LHCN-M2 (cell line): ENCODE data around the gene ZNF222. TPM values are rescaled to one million over a fixed set of nuclear protein-coding genes. Genes with fewer than 3 reads are reported as not detected.

ENCODE experiments used
- DNase-seq: peaks from one replicate; pipeline ENCODE4 v3.0.0-alpha.2; 2012; ENCODE audit warnings: low read depth
- polyA plus RNA-seq: library from polyadenylated mRNA; unstranded; fragments of >200 nt; gene quantifications from one replicate; pipeline ENCODE4 v1.2.1, GENCODE V29; 2012; ENCODE audit warnings: missing spikeins
- total RNA-seq: library from RNA; depleted of rRNA; stranded (reverse); fragments of >200 nt; gene quantifications from 2 replicates; pipeline ENCODE4 v1.2.3, GENCODE V29; 2014; rRNA removed

The ZNF222 gene
- total RNA-seq = 3.8 and 5.7 TPM in 2 replicates
- polyA plus RNA-seq = 2.7 TPM

DNA sequence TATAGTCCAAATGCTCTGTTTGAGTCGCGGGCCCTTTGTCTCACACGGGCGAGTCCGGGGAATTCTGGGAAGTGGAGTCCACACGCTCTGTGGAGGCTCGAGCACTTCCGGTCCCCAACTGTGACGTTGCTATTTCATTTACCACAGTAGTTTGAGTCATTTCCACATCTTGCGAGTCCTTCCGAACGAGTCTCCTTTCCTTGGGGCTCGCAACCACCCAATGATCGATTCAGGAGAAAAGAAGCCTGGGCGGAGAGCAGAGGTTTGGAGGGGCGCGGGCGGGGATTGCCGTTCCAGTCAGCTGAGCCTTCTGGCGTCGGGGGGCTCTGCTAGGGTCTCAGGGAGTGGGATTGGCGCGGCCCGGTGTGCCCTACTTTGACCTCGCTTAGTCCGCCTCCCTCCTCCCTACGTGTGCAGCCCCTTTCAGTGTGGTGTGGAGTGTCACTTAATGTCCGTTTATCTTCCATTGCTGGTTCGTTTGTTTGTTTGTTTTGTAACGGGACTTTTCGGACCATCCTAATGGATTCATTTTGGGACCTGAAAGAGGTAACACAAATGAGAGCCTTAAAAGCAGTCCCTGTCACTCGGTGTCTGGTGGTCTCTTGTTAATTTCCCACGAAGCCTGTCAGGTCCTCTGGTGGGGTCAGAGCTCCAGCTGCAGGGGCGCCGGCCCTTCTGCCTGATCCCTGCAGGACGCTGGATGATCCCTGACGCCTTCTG is at the start of gene ZNF222:
TSS of gene ZNF222 (plus strand) at position 163 of the 720 bp plus-strand sequence. CDS start at position 221, 58 bp downstream.
- peak; percentile 92 for DNase-seq

DNA sequence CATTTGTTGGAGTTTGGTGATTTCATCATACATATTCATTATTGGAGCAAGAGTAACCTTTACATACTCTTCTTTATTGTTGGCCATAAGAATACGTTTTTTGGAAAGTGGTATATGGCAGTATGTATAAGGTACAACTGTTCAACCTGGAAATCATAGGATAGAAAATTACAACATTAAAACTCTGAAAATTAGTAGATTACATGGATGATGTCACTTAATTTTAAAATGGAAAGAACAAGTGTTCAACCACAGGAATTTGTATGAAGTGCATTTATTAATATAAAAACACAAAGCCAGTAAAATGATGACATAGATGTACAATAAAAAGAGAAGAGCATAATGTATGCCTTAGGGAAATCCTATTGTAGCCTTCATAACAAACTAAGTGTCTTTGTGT is 48.4 kb upstream of the ZNF222 start:
- DNase-seq = no peak

DNA sequence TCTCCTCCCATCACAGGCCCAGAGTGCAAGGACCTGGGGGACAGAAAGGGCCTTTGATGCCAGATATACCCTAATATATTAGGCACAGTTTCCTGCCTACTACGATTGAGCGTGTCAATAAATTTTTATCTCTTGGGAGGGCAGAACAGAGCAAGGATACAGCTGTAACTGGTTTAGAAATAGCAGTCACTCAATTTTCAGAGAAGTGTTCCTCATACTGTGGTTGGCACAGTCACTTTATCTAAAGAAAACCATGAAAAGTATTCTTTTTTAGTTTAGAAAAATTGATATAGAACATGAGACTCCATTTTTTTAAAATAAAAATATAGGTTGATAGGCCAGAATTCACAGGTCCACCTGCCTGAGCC is 41.7 kb upstream of the ZNF222 start:
- DNase-seq = no peak

DNA sequence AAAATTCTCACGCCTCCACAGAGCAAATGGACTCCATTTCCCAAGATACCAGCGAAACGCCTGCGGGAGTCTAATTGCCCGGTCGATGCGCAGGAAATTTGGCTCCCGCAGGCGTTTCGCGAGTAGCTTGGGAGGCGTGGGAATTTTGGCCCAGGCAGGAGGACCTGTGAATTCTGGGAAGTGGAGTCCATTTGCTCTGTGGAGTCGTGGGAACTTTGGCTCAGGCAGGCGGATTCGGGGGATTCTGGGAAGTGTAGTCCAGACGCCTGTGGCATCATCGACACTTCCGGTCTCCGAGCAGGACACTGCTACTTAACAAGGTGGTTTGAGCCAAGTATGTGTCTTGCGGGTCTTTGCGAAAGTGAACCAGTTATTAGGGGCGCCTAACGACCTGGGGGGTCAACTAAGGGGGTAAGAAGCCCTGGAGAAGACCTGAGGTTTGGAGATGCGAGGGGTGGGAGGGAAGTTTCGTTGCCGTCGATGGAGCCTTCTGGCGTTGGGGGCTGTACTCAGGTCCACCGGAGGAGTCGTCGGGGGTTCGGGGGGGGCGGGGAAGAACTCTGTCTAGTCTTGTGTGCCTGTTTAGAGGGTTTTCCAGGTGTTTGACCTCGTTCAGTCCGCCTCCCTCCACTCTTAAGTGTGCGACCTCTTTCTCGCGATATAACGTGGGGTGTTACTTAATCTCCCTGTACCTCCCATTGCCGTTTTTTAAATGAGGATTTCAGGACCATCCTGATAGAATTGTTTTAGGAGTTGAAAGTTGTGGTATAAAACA is 41.1 kb upstream of the ZNF222 start, which contains the start of gene ZNF155:
TSS of gene ZNF155 (plus strand) at position 277 of the 775 bp plus-strand sequence. CDS start 4,356 bp downstream, outside the sequence.
- peak; percentile 97 for DNase-seq

DNA sequence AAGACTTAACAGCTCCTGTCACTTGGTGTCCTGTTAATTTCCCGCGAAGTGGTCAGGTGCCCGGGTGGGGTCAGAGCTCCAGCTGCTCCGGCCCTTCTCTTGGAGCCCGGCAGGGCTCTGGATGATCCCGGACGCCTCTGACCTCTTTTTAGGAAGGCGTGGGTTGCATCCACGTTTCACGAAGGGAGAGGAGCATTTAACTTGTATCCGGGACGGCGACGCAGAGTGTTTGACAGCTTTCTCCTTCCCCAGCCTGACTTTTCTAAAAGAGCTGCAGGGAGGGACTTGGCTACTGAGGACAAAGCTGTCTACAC is 40.5 kb upstream of the ZNF222 start:
- DNase-seq = no peak

DNA sequence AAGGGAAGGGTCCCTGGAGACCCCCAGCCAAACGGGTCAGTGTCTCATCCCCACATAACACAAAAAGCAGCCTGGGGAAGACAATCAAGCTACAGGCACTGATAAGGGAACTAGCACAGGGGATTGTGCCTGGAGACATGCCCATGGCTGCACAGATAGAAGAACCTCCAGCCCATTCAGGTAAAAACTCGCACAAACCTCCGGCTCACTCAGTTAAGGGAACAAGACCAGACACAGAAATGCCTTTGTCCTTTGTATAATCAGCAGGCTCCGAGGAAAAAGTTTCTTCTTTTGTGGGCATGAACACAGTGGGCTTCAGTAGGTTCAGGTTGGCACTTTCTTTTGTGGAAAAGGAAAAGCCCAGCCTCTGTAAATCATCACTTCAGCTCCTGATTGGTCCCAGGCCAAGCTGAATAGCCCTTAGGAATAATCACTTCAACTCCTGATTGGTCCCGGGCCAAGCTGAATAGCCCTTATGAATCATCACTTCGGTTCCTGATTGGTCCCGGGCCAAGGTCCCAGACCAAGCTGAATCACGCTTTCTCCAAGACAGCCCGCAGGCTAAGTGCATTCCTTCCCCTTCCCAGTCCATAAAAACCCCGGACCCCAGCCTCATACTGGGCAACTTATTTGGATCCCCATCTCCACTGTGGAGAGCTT is 27.4 kb upstream of the ZNF222 start:
- peak; percentile 8 for DNase-seq

DNA sequence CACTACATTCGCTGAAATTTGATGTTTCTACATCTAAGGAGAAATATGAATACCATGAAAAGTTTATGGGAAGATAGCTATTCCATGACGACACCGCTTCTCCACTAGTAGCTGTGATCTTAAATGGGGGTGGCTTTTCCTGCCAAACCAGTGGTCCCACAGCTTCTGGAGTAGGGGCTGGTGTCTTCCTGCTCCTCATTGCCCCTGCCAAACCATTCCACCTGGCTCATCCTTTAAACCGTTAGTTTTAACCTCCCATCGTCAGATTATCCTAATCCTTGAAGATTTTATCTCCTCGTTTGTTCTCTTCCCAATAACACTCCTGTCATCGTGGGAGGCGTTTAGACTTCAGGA is 23.0 kb upstream of the ZNF222 start:
- no peak for DNase-seq

DNA sequence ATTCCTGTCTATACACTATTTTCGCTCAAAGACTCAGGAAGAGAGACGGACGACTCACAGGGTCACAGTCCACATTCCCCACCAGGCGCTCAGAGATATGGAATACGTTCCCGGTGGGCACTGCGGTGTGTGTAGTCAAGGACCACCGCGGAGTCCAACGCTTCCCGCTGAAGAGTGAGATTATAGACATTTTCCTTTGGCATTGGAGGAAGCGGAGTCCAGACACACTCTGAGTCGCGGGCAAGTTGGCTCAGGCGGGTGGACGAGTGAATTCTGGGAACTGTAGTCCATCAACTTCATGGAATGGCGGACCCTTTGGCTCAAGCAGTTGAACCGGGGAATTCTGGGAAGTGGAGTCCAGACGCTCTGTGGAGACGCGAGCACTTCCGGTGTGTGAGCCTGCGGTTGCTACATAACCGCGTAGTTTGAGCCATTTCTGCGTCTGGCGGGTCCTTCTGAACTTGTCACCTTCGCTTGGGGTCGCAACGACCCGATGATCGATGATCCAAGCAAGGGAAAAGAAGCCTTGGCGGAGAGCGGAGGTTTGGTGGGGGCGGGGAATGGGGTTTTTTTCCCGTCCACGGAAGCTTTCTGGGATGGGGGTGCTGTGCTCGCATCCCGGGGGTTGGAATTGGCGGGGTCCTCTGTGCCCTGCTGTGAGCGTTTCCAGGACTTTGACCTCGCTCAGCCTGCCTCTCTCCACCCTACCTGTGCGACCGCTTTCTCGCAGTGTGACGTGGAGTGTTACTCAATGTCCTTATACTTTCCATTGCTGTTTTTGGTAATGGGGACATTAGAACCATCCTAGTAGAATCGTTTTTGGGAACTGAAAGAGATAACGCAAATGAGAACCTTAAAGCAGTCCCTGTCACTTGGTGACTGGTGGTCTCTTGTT is 22.4 kb upstream of the ZNF222 start, which contains the start of gene ZNF230:
TSS of gene ZNF230 (plus strand) at position 392 of the 895 bp plus-strand sequence. CDS start 4,122 bp downstream, outside the sequence.
- peak; percentile 93 for DNase-seq

DNA sequence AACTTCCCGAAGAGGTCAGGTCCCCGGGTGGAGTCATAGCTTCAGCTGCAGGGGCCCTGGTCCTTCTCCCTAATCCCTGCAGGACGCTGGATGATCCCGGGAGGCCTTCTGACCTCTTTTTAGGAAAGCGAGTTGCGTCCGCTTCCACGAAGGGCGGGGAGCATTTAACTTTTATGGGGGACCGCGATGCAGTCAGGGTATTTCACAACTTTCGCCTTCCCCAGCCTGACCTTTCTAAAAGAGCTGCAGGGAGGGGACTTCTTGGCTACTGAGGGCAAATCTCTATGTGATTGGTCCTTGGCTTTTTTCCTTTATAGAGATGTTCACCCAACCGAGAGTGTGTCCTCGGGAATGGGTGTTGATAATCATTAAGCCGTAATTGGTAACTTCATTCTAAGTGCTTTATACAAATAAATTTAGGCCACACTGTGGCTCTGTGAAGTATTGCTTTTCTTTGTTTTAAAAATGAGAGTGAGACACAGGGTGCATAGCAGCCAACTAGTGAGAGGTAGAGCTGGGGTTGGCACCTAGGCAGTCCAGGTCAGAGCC is 21.6 kb upstream of the ZNF222 start:
- no peak for DNase-seq

DNA sequence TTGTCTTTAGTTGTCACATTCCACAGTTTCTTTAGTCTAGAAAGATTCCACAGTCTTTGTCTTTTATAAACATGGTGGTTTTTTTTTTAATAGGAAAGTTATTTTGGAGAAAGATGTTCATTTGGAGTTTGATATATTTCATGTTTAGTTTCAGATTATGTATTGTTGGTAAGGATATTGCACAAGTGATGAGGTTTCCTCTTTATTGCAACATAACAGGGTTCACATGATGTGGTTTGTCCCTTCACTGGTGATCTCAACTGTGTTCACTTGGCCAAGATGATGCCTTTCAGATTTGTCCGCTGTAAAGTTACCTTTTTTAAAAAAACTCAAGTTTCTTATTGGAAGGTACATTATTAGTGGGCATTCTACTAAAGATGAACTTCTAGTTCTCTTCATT is 19.2 kb upstream of the ZNF222 start:
- no peak for DNase-seq

DNA sequence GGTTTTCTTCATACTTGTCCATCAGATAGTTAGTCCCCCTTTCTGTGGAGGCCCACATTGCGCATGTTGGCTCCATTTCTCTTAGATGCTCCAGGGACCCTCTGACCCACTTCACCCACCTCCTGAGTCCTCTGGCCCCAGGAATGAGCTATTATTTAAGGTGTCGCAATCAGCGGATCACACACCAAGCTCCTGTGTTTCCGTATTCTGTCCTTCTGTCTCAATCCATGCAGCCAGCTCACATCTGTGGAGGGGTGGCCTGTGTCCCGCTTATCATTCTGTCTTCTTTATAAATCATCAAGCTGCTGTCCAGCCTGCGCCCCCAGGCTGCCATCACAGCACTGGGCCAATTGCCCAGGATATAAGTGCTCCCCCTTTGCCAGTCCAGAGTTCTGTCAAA is 17.7 kb upstream of the ZNF222 start:
- DNase-seq = no peak

DNA sequence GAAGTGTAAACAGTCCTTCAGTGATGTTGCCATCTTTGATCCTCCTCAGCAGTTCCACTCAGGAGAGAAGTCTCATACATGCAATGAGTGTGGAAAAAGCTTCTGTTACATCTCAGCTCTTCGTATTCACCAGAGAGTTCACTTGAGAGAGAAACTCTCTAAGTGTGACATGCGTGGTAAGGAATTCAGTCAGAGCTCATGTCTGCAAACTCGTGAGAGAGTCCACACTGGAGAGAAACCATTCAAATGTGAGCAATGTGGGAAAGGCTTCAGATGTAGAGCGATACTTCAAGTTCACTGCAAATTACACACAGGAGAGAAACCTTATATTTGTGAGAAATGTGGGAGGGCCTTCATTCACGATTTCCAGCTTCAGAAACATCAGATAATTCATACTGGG is 14.7 kb upstream of the ZNF222 start:
- DNase-seq = no peak

DNA sequence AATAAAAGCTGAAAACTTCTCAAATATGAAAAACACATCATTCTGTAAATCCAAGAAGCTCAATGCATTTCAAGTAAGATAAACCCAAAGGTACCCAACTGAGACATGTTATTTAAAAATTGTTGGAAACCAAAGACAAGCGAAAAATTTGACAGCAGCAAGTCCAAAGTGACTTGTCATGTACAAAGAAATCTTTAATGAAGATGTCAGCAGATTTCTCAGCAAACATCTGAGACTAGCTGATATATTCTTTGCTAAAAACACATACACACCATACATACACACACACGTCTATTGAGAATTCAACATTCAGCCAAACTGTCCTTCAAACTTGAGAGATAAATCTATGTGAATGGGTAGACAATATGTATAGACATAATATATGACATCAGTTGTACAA is 5.7 kb upstream of the ZNF222 start:
- no peak for DNase-seq

DNA sequence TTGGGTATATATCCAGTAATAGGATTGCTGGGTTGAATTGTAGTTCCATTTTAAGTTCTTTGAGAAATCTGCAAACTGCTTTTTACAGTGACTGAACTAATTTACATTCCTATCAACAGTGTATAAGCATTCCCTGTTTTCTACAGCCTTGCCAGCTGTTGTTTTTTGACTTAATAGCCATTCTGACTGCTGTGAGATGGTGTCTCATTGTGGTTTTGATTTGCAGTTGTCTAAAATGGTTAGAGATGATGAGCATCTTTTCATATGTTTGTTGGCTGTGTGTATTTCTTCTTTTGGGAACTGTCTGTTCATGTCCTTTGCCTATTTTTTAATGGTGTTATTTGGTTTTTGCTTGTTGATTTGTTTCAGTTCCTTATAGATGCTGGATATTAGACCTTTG is 4.0 kb upstream of the ZNF222 start:
- peak; percentile 54 for DNase-seq

DNA sequence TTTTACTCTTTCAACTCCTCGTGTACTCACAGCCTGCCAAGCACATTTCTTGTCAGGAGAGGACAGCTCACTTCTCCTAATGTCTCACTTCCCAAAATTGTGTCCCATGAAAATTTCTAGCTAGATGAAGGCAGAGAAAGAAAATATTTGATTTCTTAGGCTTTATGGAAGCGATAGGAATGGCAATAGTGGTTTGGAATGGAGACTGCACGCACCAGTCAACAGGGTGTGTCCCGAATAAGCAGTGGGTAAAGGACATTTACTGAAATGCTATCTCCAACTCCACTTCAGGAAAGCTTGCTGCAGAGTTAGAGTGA is 321 bp upstream of the ZNF222 start:
- DNase-seq = no peak

DNA sequence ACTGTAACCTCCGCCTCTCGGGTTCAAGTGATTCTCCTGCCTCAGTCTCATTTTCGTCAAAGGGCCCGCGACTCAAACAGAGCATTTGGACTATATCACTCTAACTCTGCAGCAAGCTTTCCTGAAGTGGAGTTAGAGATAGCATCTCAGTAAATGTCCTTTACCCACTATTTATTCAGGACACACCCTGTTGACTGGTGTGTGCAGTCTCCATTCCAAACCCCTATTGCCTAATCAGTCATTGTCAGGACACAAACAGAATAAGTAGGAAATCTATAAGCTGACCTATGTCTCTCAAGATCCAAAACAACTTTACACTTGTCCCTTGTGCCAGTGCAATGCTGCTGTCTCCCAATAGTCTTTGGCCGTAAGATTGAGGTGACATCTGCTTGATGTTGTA is 1.4 kb downstream of the ZNF222 start:
- DNase-seq = no peak

DNA sequence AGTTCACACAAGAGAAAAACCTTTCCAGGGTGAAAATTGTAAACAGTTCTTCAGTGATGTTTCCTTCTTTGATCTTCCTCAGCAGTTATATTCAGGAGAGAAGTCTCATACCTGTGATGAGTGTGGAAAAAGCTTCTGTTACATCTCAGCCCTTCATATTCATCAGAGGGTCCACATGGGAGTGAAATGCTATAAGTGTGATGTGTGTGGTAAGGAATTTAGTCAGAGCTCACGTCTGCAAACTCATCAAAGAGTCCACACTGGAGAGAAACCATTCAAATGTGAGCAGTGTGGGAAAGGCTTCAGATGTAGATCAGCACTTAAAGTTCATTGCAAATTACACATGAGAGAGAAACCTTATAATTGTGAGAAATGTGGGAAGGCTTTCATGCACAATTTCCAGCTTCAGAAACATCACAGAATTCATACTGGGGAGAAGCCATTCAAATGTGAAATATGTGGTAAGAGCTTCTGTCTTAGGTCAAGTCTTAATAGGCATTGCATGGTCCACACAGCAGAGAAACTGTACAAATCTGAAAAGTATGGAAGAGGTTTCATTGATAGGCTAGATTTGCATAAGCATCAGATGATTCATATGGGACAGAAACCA is 6.9 kb downstream of the ZNF222 start:
- no peak for DNase-seq

DNA sequence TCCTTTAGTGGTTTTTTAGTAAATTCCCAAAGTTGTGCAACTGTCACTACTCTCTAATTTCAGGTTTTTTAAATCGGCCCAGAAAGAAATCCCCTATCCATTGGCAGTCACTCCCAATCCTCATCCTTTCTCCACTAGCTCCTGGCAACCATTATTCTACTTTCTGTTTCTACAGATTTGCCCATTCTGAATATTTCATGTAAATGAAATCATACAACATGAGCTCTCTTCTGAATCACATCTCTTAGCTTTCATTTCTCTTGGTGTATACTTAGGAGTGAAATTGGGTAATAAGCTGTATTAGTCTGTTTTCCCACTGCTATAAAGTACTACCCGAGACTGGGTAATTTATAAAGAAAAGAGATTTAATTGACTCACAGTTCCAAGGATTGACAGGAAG is 17.0 kb downstream of the ZNF222 start:
- no peak for DNase-seq

DNA sequence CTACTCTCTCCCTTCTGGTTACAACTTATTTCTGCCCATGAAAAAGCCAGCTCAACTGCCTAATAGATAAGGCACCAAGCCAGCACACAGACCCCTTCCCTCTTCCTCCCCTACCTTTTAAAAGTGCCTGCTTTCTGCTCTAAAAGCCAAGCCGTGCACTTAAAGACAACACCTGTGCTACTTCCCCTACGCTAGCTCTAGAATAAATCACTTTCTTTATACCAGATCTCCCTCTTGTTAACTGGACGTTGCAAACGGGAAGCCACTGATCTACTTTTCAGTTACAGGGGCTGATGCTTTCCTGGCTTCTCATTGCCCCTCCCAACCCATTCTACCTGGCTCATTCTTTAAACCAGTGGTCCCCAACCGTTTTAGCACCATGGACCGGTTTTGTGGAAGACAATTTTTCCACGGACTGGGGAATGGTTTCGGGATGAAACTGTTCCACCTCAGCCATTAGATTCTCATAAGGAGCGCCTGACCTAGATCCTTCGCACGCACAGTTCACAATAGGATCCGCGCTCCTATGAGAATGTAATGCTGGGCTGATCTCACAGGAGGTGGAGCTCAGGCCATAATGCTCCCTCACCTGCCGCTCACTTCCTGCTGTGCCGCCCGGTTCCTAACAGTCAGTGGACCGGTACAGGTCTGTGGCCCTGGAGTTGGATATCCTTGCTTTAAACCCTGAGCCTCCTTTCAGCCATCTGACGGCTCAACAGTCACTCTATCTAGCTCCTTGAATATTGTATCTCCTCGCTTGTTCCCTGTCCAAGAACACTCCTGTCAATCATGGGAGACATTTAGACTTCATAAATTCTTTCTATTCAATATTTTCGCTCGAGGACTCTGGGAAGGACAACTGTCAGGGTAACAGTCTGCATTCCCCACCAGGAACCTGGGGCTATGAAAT is 25.8 kb downstream of the ZNF222 start:
- no peak for DNase-seq
